Testis (tissue), 3 donors: ENCODE measurements around the gene AP1M2. TPM values are rescaled to one million over a fixed set of nuclear protein-coding genes. Genes with fewer than 3 reads are reported as not detected.
"Not testable (repeated sequence)": the region's sequence is repeated elsewhere in the genome, so short reads cannot be mapped to it uniquely, and the experiment has no call there.

Source experiments
- DNase-seq: peaks from one replicate; pipeline ENCODE4 v3.0.0-alpha.2; 2019
- H3K27ac ChIP-seq, 2 donors: fragments of 200-600 bp; sonication (generic); one replicate each; pipeline ENCODE4 v1.5.1; 2019
- H3K27me3 ChIP-seq: fragments of 200-600 bp; sonication (generic); one replicate; pipeline ENCODE4 v1.5.1; 2019
- H3K36me3 ChIP-seq: fragments of 200-600 bp; sonication (generic); one replicate; pipeline ENCODE4 v1.5.1; 2017; ENCODE audit warnings: low read depth; ENCODE audit errors: missing control alignments
- H3K4me1 ChIP-seq: fragments of 200-600 bp; sonication (generic); one replicate; pipeline ENCODE4 v1.5.1; 2019
- H3K4me3 ChIP-seq, 2 donors: fragments of 200-600 bp; sonication (generic); one replicate each; pipeline ENCODE4 v1.5.1; 2017 to 2019
- H3K9me3 ChIP-seq: fragments of 200-600 bp; sonication (generic); one replicate; pipeline ENCODE4 v1.5.1; 2017
- POLR2A ChIP-seq: fragments of 450-650 bp; IDR thresholded peaks from one replicate; pipeline ENCODE4 v1.6.1; 2017; ENCODE audit warnings: antibody characterized with exemption, mild to moderate bottlenecking, moderate library complexity
- WGBS, 2 donors: methylation state at CpG; one replicate each; pipeline ENCODE4 v1.1.5; 2018; 5-methylcytosine and 5-hydroxymethylcytosine counted together
- intact Hi-C: fragments of 100-400 bp; cut with DNase I; formaldehyde crosslinking; loops from one replicate; pipeline ENCODE4 v1.15.1; 2023; ENCODE audit warnings: low total_unique reads
- polyA plus RNA-seq: library from polyadenylated mRNA; stranded (reverse); fragments of 350-450 nt; fragmentation: Illumina TruSeq; extraction: RNeasy Lipid Tissue Mini Kit (QIAGEN cat#74804); gene quantifications from one replicate; pipeline ENCODE4 v1.2.3, GENCODE V29; 2014; ENCODE audit warnings: low read depth, low replicate concordance; ENCODE audit not compliant: insufficient read depth
- total RNA-seq, 2 donors: library from RNA; depleted of rRNA; stranded (reverse); fragments of >200 nt; gene quantifications; one replicate each; pipeline ENCODE4 v1.2.3, GENCODE V29; 2016
- TF ChIP-seq, protein P1 (sequence below), 3 experiments: fragments of 450-650 bp in 2 of 3; fragments of 200-600 bp in 1 of 3; sonication (generic) in 1 of 3; IDR thresholded peaks; one replicate each; pipeline ENCODE4 v1.5.1; 2016 to 2019; ENCODE audit warnings: antibody characterized with exemption in 3 of 3, mild to moderate bottlenecking in 2 of 3, moderate library complexity in 1 of 3

AP1M2 gene
- total and polyA plus RNA-seq, 3 donors from 2014 or later, result 6.9 to 23.3 (median 7.7) TPM

DNA sequence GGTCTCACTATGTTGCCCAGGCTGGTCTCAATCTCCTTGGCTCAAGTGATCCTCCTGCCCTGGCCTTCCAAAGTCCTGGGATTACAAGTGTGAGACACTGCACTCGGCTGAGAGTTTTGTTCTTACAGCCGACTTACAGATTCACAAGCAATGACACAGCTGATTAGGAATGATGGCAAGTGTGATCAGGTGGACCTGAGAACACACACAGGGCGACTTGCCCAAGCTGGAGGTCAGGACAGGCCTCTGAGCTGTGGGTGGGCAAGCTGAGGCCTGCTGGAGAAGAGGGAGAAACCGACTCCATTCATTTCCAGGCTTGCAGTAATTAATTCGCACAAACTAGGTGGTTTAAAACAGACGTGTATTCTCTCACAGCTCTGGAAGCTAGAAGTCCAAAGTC, 51.5 kb downstream of the AP1M2 start:
- Histone ChIP-seq H3K9me3 (no peaks in the 10 kb centered on the region), H3K36me3 (no peaks in the 10 kb centered on the region), H3K27ac (no peak overlapping the region), H3K4me1 (no peaks in the 10 kb centered on the region), H3K4me3 (no peak overlapping the region), H3K27me3 (no peaks in the 10 kb centered on the region)
- intact Hi-C loops, result no loop called here
- DNase-seq, result no peak
- 74 to 82% methylated on average over 6 of the region's 6 CpGs for WGBS, 2 donors
- TF ChIP-seq, protein P1, sequence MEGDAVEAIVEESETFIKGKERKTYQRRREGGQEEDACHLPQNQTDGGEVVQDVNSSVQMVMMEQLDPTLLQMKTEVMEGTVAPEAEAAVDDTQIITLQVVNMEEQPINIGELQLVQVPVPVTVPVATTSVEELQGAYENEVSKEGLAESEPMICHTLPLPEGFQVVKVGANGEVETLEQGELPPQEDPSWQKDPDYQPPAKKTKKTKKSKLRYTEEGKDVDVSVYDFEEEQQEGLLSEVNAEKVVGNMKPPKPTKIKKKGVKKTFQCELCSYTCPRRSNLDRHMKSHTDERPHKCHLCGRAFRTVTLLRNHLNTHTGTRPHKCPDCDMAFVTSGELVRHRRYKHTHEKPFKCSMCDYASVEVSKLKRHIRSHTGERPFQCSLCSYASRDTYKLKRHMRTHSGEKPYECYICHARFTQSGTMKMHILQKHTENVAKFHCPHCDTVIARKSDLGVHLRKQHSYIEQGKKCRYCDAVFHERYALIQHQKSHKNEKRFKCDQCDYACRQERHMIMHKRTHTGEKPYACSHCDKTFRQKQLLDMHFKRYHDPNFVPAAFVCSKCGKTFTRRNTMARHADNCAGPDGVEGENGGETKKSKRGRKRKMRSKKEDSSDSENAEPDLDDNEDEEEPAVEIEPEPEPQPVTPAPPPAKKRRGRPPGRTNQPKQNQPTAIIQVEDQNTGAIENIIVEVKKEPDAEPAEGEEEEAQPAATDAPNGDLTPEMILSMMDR (IDR thresholded peaks at IDR 0.05), result no peak
- no peak for TF ChIP-seq POLR2A

- no peaks in the 10 kb centered on the region for H3K4me1 ChIP-seq
- H3K27me3 ChIP-seq, result no peaks in the 10 kb centered on the region
- no peak for DNase-seq
- no peak overlapping the region for H3K4me3 ChIP-seq
- H3K9me3 ChIP-seq, result no peaks in the 10 kb centered on the region
- H3K36me3 ChIP-seq, result no peaks in the 10 kb centered on the region
- intact Hi-C loops, result no loop called here
- H3K27ac ChIP-seq, result no peak overlapping the region
- 68 to 75% methylated on average over 9 to 10 of the region's 10 CpGs for WGBS, 2 donors
- TF ChIP-seq, protein P1 (IDR thresholded peaks at IDR 0.05), result no peak
- no peak for TF ChIP-seq POLR2A
These were observed 53.3 kb downstream of the AP1M2 start for GRCh38 chr19:10533646-10534386.

- Histone ChIP-seq H3K27me3 (no peaks in the 10 kb centered on the region), H3K36me3 (no peaks in the 10 kb centered on the region), H3K4me1 (no peaks in the 10 kb centered on the region), H3K9me3 (no peaks in the 10 kb centered on the region), H3K4me3 (no peak overlapping the region), H3K27ac (no peak overlapping the region)
- 78 to 100% methylated on average over 1 of the region's 1 CpG for WGBS, 2 donors
- intact Hi-C loops, result no loop called here
- TF ChIP-seq, protein P1 (IDR thresholded peaks at IDR 0.05), result no peak
- TF ChIP-seq POLR2A, result no peak
- DNase-seq, result no peak
These were observed 54.7 kb downstream of the AP1M2 start for GRCh38 chr19:10532457-10532856.

- H3K27me3 ChIP-seq, DNase-seq, H3K4me1 ChIP-seq, H3K36me3 ChIP-seq, H3K9me3 ChIP-seq, intact Hi-C loops, H3K4me3 ChIP-seq, H3K27ac ChIP-seq: not testable (repeated sequence)
- 85 to 95% methylated on average over 8 of the region's 8 CpGs for WGBS, 2 donors
These were observed 60.2 kb downstream of the AP1M2 start for GRCh38 chr19:10526887-10527286.

DNA sequence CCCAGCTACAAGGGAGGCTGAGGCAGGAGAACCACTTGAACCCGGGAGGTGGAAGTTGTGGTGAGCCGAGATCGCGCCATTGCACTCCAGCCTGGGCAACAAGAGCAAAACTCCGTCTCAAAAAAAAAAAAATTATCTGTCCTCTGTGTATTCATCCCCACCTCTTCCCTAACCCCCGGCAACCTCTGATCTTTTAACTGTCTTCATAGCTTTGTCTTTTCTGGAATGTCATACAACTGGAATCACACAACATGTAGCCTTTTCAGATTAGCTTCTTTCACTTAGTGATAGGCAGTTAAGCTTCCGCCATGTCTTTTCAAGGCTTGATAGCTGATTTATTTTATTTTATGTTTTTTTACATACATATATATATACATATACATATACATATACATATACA, 61.5 kb downstream of the AP1M2 start:
- no peak for TF ChIP-seq POLR2A
- TF ChIP-seq, protein P1 (IDR thresholded peaks at IDR 0.05), result no peak
- H3K4me3 ChIP-seq, result no peak overlapping the region
- H3K27ac ChIP-seq, result no peak overlapping the region
- no peaks in the 10 kb centered on the region for H3K36me3 ChIP-seq
- H3K27me3 ChIP-seq, result no peaks in the 10 kb centered on the region
- H3K4me1 ChIP-seq, result no peaks in the 10 kb centered on the region
- 88 to 92% methylated on average over 7 of the region's 7 CpGs for WGBS, 2 donors
- intact Hi-C loops, result no loop called here
- no peak for DNase-seq
- no peaks in the 10 kb centered on the region for H3K9me3 ChIP-seq
